Measurements from ENCODE around the gene SLC27A5.
"Not testable (repeated sequence)": the region's sequence is repeated elsewhere in the genome, so short reads cannot be mapped to it uniquely, and the experiment has no call there.

Gene SLC27A5

GRCh38 chr19:58466760-58467589 lies 44.8 kb downstream of the SLC27A5 start, which contains the start of gene ZNF324:
Gene ZNF324 (plus strand): TSS chr19:58467080. CDS start chr19:58469186, 2,106 bp downstream.
- peak; percentile 96 to 97 for DNase-seq

GRCh38 chr19:58466089-58466759 lies 45.6 kb downstream of the SLC27A5 start:
- no peak for DNase-seq

GRCh38 chr19:58460039-58460438 lies 51.8 kb downstream of the SLC27A5 start:
- DNase-seq = no peak

GRCh38 chr19:58456111-58456510 lies 55.7 kb downstream of the SLC27A5 start:
- no peak for DNase-seq

GRCh38 chr19:58455306-58455705 lies 56.5 kb downstream of the SLC27A5 start:
- DNase-seq = no peak

GRCh38 chr19:58453743-58454142 lies 58.0 kb downstream of the SLC27A5 start:
- no peak for DNase-seq

- DNase-seq = peak; percentile 95 to 96
Observed at GRCh38 chr19:58451358-58452101, 60.3 kb downstream of the SLC27A5 start, which contains the start of gene ZNF324B. Gene ZNF324B (plus strand): TSS chr19:58451622. CDS start chr19:58453702, 2,080 bp downstream.

- no peak for DNase-seq
Observed at GRCh38 chr19:58450856-58451357, 60.9 kb downstream of the SLC27A5 start.

GRCh38 chr19:58449980-58450379 lies 61.8 kb downstream of the SLC27A5 start:
- DNase-seq = not testable (repeated sequence)

GRCh38 chr19:58448860-58449259 lies 62.9 kb downstream of the SLC27A5 start:
- not testable (repeated sequence) for DNase-seq

Measured in stimulated activated CD4-positive, alpha-beta T cell treated with anti-CD3 and anti-CD28 coated beads, Interleukin-4, amount 100 ng/mL, for 4 hours (primary cell).